ENCODE data around the gene FAT4. TPM values are rescaled to one million over a fixed set of nuclear protein-coding genes. Genes with fewer than 3 reads are reported as not detected.
A peak's percentile ranks its signal among the peaks of the same experiment; 100 is the strongest.

The FAT4 gene
- total RNA-seq, 1 donor from 2014 or later, result 9.8 TPM

- Histone ChIP-seq H3K4me1 (peaks cover 45% of the 10 kb centered on the region), H3K4me3 (peak overlapping the region in 1 of 2 donors; percentile 4), H3K27ac (peak overlapping the region; percentile 55), H3K36me3 (no peaks in the 10 kb centered on the region), H3K27me3 (no peaks in the 10 kb centered on the region), H3K9me3 (no peaks in the 10 kb centered on the region)
- TF ChIP-seq POLR2A (IDR thresholded peaks at IDR 0.05) (no peak), POLR2AphosphoS5 (IDR thresholded peaks at IDR 0.05; ENCODE audit: insufficient read depth in 1 of 2, low read depth in 1 of 2) (peak in 1 of 2 donors; percentile 11)
- intact Hi-C loops (cut with DNase I), result no loop called here
- no peak for DNase-seq (ENCODE audit: extremely low spot score in 2 of 2)
Observed at GRCh38 chr4:125321709-125322365, 7.1 kb downstream of the FAT4 start.

GRCh38 chr4:125322366-125322730, 7.6 kb downstream of the FAT4 start:
- H3K27me3 ChIP-seq, result no peaks in the 10 kb centered on the region
- intact Hi-C loops (cut with DNase I), result no loop called here
- peak overlapping the region in 1 of 2 donors; percentile 4 for H3K4me3 ChIP-seq
- no peaks in the 10 kb centered on the region for H3K36me3 ChIP-seq
- H3K4me1 ChIP-seq, result peaks cover 45% of the 10 kb centered on the region
- H3K9me3 ChIP-seq, result no peaks in the 10 kb centered on the region
- no peak for TF ChIP-seq CTCF (IDR thresholded peaks at IDR 0.05)
- no peak for TF ChIP-seq POLR2AphosphoS5 (IDR thresholded peaks at IDR 0.05; ENCODE audit: insufficient read depth in 1 of 2, low read depth in 1 of 2)
- TF ChIP-seq POLR2A (IDR thresholded peaks at IDR 0.05), result no peak
- H3K27ac ChIP-seq, result peak overlapping the region; percentile 55
- no peak for DNase-seq (ENCODE audit: extremely low spot score in 2 of 2)

- TF ChIP-seq POLR2AphosphoS5 (IDR thresholded peaks at IDR 0.05; ENCODE audit: insufficient read depth in 1 of 2, low read depth in 1 of 2) (no peak), CTCF (IDR thresholded peaks at IDR 0.05) (no peak), POLR2A (IDR thresholded peaks at IDR 0.05) (no peak)
- Histone ChIP-seq H3K4me3 (peak overlapping the region in 1 of 2 donors; percentile 3), H3K4me1 (peaks cover 32% of the 10 kb centered on the region), H3K9me3 (no peaks in the 10 kb centered on the region), H3K27me3 (no peaks in the 10 kb centered on the region), H3K36me3 (no peaks in the 10 kb centered on the region), H3K27ac (no peak overlapping the region)
- no peak for DNase-seq (ENCODE audit: extremely low spot score in 2 of 2)
- intact Hi-C loops (cut with DNase I), result no loop called here
Observed at GRCh38 chr4:125323654-125324053, 8.9 kb downstream of the FAT4 start.

- no peak for TF ChIP-seq POLR2A (IDR thresholded peaks at IDR 0.05)
- no peak for TF ChIP-seq POLR2AphosphoS5 (IDR thresholded peaks at IDR 0.05; ENCODE audit: insufficient read depth in 1 of 2, low read depth in 1 of 2)
- no peak for TF ChIP-seq CTCF (IDR thresholded peaks at IDR 0.05)
- intact Hi-C loops (cut with DNase I), result no loop called here
- H3K9me3 ChIP-seq, result no peaks in the 10 kb centered on the region
- H3K4me3 ChIP-seq, result no peak overlapping the region
- H3K27ac ChIP-seq, result no peak overlapping the region
- H3K27me3 ChIP-seq, result no peaks in the 10 kb centered on the region
- no peak for DNase-seq (ENCODE audit: extremely low spot score in 2 of 2)
- no peaks in the 10 kb centered on the region for H3K36me3 ChIP-seq
- peaks cover 29% of the 10 kb centered on the region for H3K4me1 ChIP-seq
Observed at GRCh38 chr4:125325733-125326132, 11.0 kb downstream of the FAT4 start.

- intact Hi-C loops (cut with DNase I), result no loop called here
- Histone ChIP-seq H3K9me3 (no peaks in the 10 kb centered on the region), H3K27ac (no peak overlapping the region), H3K36me3 (no peaks in the 10 kb centered on the region), H3K4me1 (peaks cover 10% of the 10 kb centered on the region), H3K4me3 (no peak overlapping the region), H3K27me3 (no peaks in the 10 kb centered on the region)
- no peak for DNase-seq (ENCODE audit: extremely low spot score in 2 of 2)
- TF ChIP-seq POLR2AphosphoS5 (IDR thresholded peaks at IDR 0.05; ENCODE audit: insufficient read depth in 1 of 2, low read depth in 1 of 2) (no peak), POLR2A (IDR thresholded peaks at IDR 0.05) (no peak), CTCF (IDR thresholded peaks at IDR 0.05) (no peak)
Observed at GRCh38 chr4:125331116-125331515, 16.4 kb downstream of the FAT4 start.

Data from vagina (tissue), 2 donors.